GM12873 (cell line): Measurements from ENCODE around the gene MDM1.

Experiments
- CTCF ChIP-seq: IDR thresholded peaks from 2 replicates; pipeline ENCODE4 v1.5.1; 2012; ENCODE audit warnings: low read depth, mild to moderate bottlenecking, moderate library complexity, low read length, control low read depth; ENCODE audit not compliant: insufficient read depth; ENCODE audit errors: missing control alignments

Gene MDM1

GRCh38 chr12:68247785-68248184 is 84.4 kb downstream of the MDM1 start:
- TF ChIP-seq CTCF, result no peak

- TF ChIP-seq CTCF, result no peak
Observed at GRCh38 chr12:68246350-68246749, 85.8 kb downstream of the MDM1 start.

- no peak for TF ChIP-seq CTCF
Observed at GRCh38 chr12:68245180-68246021, 86.8 kb downstream of the MDM1 start.
